GM06990 (cell line): ENCODE results near the gene THSD8.

Experiments used
- DNase-seq: peaks from one replicate; pipeline ENCODE4 v3.0.0-alpha.2; 2011; ENCODE audit not compliant: insufficient read length; ENCODE audit errors: extremely low read depth
- H3K27me3 ChIP-seq: replicated peaks from 2 replicates; pipeline ENCODE4 v1.6.0; 2011; ENCODE audit warnings: low read length; ENCODE audit not compliant: control insufficient read depth, insufficient read depth
- H3K36me3 ChIP-seq: 2 replicates; pipeline ENCODE4 v1.5.1; 2011; ENCODE audit warnings: low read length; ENCODE audit not compliant: control insufficient read depth, insufficient read depth
- H3K4me3 ChIP-seq: replicated peaks from 2 replicates; pipeline ENCODE4 v1.5.1; 2011; ENCODE audit warnings: low read depth, mild to moderate bottlenecking, control low read depth, low read length
- TF ChIP-seq, protein P1 (sequence below): IDR thresholded peaks from 2 replicates; pipeline ENCODE4 v1.5.1; 2011; ENCODE audit warnings: low read length, control low read depth, mild to moderate bottlenecking, inconsistent platforms; ENCODE audit not compliant: insufficient read depth, poor library complexity, severe bottlenecking

THSD8 gene

DNA sequence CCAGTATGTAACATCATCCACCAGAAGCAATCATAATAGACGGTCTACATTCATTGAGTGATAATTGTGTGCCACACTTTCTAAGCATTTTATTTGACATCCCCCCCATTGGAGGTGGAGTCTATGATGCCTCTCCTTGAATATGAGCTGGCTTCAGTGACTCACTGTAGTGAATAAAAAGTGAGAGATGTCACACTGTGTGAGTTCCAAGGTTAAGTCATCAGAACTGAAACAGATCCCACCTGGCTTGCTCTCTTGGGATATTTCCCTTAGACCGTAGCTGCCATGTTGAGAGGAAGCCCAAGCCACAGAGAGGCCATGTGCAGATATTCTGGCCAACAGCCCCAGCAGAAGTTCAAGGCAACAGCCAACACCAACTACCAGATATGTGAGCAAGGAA lies 19.9 kb downstream of the THSD8 start:
- TF ChIP-seq, protein P1, sequence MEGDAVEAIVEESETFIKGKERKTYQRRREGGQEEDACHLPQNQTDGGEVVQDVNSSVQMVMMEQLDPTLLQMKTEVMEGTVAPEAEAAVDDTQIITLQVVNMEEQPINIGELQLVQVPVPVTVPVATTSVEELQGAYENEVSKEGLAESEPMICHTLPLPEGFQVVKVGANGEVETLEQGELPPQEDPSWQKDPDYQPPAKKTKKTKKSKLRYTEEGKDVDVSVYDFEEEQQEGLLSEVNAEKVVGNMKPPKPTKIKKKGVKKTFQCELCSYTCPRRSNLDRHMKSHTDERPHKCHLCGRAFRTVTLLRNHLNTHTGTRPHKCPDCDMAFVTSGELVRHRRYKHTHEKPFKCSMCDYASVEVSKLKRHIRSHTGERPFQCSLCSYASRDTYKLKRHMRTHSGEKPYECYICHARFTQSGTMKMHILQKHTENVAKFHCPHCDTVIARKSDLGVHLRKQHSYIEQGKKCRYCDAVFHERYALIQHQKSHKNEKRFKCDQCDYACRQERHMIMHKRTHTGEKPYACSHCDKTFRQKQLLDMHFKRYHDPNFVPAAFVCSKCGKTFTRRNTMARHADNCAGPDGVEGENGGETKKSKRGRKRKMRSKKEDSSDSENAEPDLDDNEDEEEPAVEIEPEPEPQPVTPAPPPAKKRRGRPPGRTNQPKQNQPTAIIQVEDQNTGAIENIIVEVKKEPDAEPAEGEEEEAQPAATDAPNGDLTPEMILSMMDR = no peak

DNA sequence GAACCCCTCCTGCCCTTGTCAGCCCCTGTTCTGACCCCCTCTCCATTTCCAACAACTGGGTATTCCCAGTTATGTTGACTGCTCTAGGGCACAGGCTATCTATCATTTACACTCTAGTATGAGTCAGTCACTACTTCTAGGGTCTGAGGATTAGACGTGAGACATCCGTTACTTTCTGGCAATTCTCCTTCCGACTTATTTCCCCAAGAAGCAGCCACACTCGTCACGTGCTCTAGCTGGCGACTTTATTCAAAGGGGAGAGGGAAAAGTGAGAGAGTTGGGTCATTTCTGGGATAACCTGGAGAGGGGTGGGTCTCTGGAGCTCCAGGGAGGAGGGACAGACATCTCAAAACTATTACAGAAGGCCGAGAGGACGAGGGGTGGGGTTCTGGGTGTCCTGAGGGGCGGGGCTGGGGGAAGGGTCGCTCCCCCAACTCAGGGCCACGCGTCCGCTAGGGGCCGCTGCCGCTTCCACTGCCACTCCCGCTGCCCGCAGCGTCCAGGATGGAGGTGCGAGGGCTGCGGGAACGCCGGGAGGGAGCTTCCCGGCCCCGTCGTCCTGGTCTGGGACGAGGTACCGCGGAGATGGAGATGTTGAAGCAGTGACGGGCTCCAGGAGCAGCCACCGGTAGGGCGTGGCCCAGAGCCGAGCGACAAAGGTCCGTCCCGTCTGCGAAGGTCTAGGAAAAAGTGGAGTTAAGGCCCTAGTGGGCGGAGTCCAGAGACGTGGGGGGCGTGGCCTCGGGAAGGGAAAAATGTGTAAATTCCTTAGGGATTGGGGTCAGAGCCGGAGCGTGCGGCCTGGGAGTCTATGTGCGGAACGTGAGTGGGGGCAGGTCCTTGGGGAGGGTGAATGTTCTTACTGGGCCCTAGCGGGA lies 23.6 kb downstream of the THSD8 start:
- Histone ChIP-seq H3K36me3 (no peaks in the 10 kb centered on the region), H3K4me3 (no peak overlapping the region), H3K27me3 (no peaks in the 10 kb centered on the region)
- no peak for DNase-seq
- TF ChIP-seq, protein P1 = peak; percentile 34

More for the DNA sequence above, 19.9 kb downstream of the THSD8 start:
- Histone ChIP-seq H3K36me3 (no peaks in the 10 kb centered on the region), H3K27me3 (no peaks in the 10 kb centered on the region), H3K4me3 (no peak overlapping the region)
- DNase-seq = no peak

DNA sequence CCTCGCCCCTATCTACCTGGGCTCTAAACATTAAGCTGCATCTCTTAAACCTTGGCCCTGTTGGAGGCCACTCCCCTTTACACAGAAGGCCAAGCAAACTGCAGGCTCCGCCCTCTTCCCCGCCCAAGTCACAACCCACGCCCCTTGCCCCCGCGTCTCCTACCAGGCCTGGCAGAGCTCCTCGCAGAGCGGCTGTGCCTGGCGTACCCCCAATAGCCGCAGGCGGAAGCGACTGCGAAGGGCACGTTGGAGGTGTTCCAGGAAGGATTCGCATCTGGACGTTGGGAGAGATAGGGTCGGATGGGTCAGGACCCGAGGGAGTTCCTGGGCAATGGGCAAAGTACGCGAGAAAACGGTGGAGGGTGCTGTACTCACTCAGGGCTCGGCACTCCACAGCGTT lies 26.6 kb downstream of the THSD8 start:
- no peak for DNase-seq
- Histone ChIP-seq H3K4me3 (no peak overlapping the region), H3K36me3 (no peaks in the 10 kb centered on the region), H3K27me3 (no peaks in the 10 kb centered on the region; the same call in none of the 2 replicates)
- TF ChIP-seq, protein P1 = no peak

DNA sequence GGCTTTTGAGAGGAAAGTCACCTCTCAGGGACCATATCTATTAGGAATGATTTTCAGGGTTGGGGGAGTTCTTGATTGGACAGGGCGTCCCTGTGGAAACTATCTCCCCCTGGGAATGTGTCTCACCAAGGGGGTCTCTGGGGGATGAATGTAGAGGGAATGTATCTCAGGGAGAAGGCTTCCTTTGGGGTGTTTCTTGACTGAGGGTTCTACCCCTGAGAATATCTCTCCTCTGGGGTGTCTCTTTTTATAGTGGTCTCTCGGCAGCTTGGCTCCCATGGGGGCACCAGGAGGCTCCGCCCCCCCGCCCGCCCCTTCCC lies 31.5 kb downstream of the THSD8 start:
- TF ChIP-seq, protein P1 = no peak
- no peak overlapping the region; the same call in 1 of the 2 replicates for H3K4me3 ChIP-seq
- H3K27me3 ChIP-seq = peaks cover 2% of the 10 kb centered on the region
- no peaks in the 10 kb centered on the region for H3K36me3 ChIP-seq
- no peak for DNase-seq

DNA sequence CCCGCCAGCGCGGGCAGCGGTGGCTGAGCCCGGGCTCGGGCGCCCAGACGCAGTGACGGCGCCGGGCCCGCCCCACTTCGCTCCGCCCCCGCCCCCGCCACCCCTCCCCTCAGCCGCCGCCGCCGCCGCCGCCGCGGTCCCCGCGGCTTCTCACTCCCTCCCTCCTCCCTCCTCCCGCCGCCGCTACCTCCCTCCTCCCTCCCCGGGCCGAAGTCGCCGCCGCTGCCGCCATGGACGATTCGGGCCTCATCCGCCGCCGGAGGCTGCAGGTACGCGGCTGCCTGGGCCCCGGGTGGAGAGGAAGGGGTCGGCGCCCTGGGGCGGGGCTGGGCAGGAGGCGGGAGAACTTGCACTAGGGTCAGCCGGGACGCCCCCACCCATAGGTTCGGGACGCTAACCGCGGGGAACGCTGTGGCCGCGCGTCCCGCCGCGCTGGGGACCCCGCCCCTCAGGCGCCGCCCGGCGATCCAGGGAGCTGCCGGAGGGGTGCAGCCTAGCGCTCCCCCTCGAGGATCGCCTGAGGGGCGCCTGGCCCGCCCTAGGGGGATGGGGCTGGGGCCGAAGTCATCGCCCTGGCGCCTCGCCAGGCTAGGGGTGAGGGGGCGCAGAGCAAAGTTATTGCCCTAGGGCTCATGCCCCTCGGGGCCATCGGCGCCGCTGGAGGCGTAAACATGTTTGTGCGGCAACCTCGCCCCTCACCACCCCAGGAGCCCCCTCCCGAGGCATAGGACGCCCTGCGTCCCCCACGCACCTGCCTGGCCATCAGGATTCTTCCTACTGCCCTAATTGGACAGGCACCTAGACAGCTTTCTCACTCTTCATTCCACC lies 32.1 kb downstream of the THSD8 start:
- TF ChIP-seq, protein P1 = no peak
- Histone ChIP-seq H3K4me3 (peak overlapping the region; percentile 56), H3K27me3 (peaks cover 2% of the 10 kb centered on the region), H3K36me3 (no peaks in the 10 kb centered on the region)
- no peak for DNase-seq
